AG04450 (cell line): ENCODE measurements around the gene SHLD2. TPM values are rescaled to one million over a fixed set of nuclear protein-coding genes. Genes with fewer than 3 reads are reported as not detected.
"Not testable (repeated sequence)": the region's sequence is repeated elsewhere in the genome, so short reads cannot be mapped to it uniquely, and the experiment has no call there.

ENCODE experiments used
- CTCF ChIA-PET: fragments of 300-600, 350-600 bp; formaldehyde crosslinking; extraction: SDS; loops from one replicate; lab custom pipeline; 2022; ENCODE audit warnings: antibody characterized with exemption, inconsistent platforms; lab: Charles Lee
- POLR2A ChIA-PET: fragments of 350-600 bp; formaldehyde crosslinking; extraction: SDS; loops from one replicate; lab custom pipeline; 2021; ENCODE audit warnings: antibody characterized with exemption, inconsistent platforms; lab: Yijun Ruan, JAX
- DNase-seq: peaks from one replicate; pipeline ENCODE4 v3.0.0-alpha.2; 2011; ENCODE audit warnings: low read depth, low spot score
- H3K27ac ChIP-seq: one replicate; pipeline ENCODE4 v1.5.1; 2012; ENCODE audit warnings: low read depth, low read length, control low read depth
- H3K27me3 ChIP-seq: one replicate; pipeline ENCODE4 v1.6.0; 2012; ENCODE audit warnings: low read length; ENCODE audit not compliant: control insufficient read depth, insufficient read depth
- H3K4me3 ChIP-seq: 2 replicates; pipeline ENCODE4 v1.5.1; 2011; ENCODE audit warnings: mild to moderate bottlenecking, low read depth, low read length, control low read depth
- H3K9me3 ChIP-seq: 2 replicates; pipeline ENCODE4 v1.5.1; 2012; ENCODE audit warnings: low read length; ENCODE audit not compliant: control insufficient read depth, insufficient read depth
- polyA plus RNA-seq: library from polyadenylated mRNA; depleted of rRNA; stranded (reverse); fragments of >200 nt; gene quantifications from 2 replicates; pipeline ENCODE4 v1.2.3, GENCODE V29; 2011
- TF ChIP-seq, protein P1 (sequence below): IDR thresholded peaks from 2 replicates; pipeline ENCODE4 v1.5.1; 2011; ENCODE audit warnings: low read depth, low read length, control low read depth, inconsistent platforms

SHLD2 gene
- polyA plus RNA-seq, 1 experiment = 24.2 TPM

GRCh38 chr10:87093632-87094372 is 1.2 kb upstream of the SHLD2 start:
- CTCF ChIA-PET = no interaction called here
- Histone ChIP-seq H3K27me3 (no peaks in the 10 kb centered on the region), H3K9me3 (no peaks in the 10 kb centered on the region; the same call in 1 of the 2 replicates), H3K4me3 (peak overlapping the region; percentile 79), H3K27ac (peak overlapping the region; percentile 33)
- TF ChIP-seq, protein P1, sequence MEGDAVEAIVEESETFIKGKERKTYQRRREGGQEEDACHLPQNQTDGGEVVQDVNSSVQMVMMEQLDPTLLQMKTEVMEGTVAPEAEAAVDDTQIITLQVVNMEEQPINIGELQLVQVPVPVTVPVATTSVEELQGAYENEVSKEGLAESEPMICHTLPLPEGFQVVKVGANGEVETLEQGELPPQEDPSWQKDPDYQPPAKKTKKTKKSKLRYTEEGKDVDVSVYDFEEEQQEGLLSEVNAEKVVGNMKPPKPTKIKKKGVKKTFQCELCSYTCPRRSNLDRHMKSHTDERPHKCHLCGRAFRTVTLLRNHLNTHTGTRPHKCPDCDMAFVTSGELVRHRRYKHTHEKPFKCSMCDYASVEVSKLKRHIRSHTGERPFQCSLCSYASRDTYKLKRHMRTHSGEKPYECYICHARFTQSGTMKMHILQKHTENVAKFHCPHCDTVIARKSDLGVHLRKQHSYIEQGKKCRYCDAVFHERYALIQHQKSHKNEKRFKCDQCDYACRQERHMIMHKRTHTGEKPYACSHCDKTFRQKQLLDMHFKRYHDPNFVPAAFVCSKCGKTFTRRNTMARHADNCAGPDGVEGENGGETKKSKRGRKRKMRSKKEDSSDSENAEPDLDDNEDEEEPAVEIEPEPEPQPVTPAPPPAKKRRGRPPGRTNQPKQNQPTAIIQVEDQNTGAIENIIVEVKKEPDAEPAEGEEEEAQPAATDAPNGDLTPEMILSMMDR = no peak
- no peak for DNase-seq
- POLR2A ChIA-PET = interaction anchor here (0.7 to 1.4 kb wide), 4 partner anchors 9 to 124 kb away, joined by 3 to 4 read pairs (median 3); no protein-coding TSS in a partner anchor

DNA sequence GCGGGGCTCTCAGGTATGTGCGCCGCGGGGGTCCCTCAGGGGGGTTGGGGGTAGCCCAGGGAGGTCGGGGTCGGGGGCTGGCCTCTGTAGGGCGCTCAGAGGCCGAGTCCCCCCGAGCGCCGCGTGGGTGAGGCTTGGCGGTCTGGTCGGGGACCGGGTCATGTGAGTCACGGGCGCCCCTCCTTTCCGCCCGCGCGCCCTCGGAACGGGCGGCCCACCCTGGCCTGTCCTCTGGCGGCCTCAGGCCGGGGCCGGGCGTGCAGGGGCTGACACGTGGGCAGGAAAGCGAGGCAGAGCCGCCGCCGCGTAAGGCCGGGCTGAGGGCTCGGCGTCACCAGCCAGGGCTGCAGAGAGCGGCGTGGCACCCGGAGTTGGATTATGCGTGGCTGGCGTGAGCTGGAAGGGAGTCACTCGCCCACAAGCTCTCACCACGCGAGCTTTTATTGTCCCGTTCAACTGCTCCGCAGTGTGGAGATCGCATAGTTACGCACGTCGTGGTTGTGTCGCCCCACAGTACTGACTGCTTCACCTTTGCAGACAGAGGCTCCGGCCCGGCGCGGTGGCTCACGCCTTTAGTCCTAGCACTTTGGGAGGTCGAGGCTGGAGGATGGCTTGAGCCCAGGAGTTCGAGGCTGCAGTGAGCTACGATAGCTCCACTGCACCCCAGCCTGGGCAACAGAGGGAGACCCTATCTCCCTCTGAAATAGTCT is 385 bp downstream of the SHLD2 start:
- TF ChIP-seq, protein P1 = 0 out of 2 replicates have a peak, but pooled peaks have one; percentile 1
- CTCF ChIA-PET = interaction anchor here (1.9 kb wide), 1 partner anchor 156 kb away, joined by 23 read pairs; no protein-coding TSS in a partner anchor
- H3K9me3 ChIP-seq = no peaks in the 10 kb centered on the region; the same call in 1 of the 2 replicates
- H3K4me3 ChIP-seq = peak overlapping the region; percentile 80
- H3K27ac ChIP-seq = peak overlapping the region; percentile 81
- DNase-seq = peak; percentile 56
- POLR2A ChIA-PET = interaction anchor here (0.8 to 1.4 kb wide), 5 partner anchors 11 to 339 kb away, joined by 3 to 7 read pairs (median 4); partner anchors contain the start of gene BMPR1A
- no peaks in the 10 kb centered on the region for H3K27me3 ChIP-seq

DNA sequence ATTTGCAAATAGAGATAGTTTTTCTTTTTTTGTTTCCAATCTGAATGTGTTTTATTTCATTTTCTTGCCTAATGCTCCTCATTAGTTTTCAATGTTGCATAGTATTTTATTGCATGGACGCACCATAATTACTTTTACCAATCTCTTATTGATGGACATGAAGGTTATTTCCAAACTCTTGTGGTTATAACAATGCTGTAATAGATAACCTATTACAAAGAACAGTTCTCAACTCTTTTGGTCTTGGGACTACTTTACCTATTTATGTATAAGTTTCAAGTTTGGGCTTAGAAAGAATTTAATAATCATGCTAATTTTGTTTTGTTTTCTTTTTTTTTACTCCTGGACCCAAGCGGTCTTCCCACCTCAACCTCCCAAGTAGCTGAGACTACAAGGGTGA is 7.0 kb downstream of the SHLD2 start:
- Histone ChIP-seq H3K27ac (no peak overlapping the region), H3K9me3 (no peaks in the 10 kb centered on the region), H3K27me3 (no peaks in the 10 kb centered on the region), H3K4me3 (no peak overlapping the region)
- CTCF ChIA-PET = no interaction called here
- no peak for DNase-seq
- POLR2A ChIA-PET = no interaction called here
- TF ChIP-seq, protein P1 = no peak

GRCh38 chr10:87104727-87105126 is 9.7 kb downstream of the SHLD2 start:
- POLR2A ChIA-PET, DNase-seq, H3K4me3 ChIP-seq, H3K9me3 ChIP-seq, H3K27ac ChIP-seq, H3K27me3 ChIP-seq, CTCF ChIA-PET: not testable (repeated sequence)

DNA sequence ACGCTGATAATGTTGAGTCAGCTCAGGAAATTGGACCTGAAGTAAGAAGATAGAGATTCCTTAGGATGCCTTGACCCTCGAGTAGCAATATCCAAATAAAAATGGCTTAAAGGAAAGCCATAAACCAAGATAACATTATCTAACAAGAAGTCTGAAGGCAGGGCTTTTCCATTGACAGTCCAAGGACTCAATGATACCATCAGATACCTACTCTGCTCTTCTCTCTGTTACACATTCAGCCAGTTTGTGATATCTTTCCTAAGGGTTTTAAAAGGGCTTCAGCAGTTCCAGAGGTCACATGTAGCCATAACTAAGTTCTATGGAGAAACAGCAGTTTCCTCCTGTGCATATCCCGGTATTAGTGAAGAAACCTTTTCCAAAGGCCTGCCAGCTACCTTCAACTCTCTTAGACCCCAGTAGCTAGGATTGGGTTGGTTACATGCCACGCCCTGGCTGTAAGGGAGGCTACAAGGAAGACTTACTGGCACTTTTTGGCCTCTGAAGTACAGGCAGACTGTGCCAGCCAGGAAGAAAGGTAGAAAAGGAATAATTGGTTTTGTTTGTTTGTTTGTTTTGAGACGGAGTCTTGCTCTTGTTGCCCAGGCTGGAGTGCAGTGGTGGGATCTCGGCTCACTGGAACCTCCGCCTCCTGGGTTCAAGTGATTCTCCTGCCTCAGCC is 10.6 kb downstream of the SHLD2 start:
- ChIA-PET CTCF (no interaction called here), POLR2A (no interaction called here)
- Histone ChIP-seq H3K4me3 (no peak overlapping the region), H3K27ac (no peak overlapping the region), H3K27me3 (no peaks in the 10 kb centered on the region), H3K9me3 (no peaks in the 10 kb centered on the region)
- TF ChIP-seq, protein P1 = no peak
- no peak for DNase-seq

DNA sequence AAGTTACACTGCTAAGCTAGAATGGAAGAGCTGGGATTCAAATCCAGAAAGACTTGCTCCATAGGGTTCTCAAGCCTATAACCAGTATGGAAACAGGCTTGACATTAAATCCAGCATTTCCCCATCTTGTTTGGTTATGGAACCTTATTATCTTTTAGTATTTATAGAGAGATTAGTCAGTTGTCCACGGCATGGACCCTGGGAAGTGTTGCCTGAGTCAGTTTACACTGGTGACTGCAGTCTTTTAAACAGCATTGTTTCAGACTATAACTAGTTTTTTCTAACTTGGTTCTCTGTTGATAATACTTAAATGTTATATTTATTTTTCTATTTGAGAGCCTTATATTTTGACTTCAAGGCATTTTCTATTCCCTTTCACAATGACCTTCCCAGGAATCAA is 23.1 kb downstream of the SHLD2 start:
- POLR2A ChIA-PET, H3K9me3 ChIP-seq, H3K27ac ChIP-seq, CTCF ChIA-PET, H3K4me3 ChIP-seq, DNase-seq, H3K27me3 ChIP-seq: not testable (repeated sequence)

- H3K27ac ChIP-seq, H3K9me3 ChIP-seq, POLR2A ChIA-PET, H3K4me3 ChIP-seq, DNase-seq, H3K27me3 ChIP-seq, CTCF ChIA-PET: not testable (repeated sequence)
Measured at GRCh38 chr10:87119029-87119428, 24.0 kb downstream of the SHLD2 start.
